ENCODE results near the gene GCNT1.

DNA sequence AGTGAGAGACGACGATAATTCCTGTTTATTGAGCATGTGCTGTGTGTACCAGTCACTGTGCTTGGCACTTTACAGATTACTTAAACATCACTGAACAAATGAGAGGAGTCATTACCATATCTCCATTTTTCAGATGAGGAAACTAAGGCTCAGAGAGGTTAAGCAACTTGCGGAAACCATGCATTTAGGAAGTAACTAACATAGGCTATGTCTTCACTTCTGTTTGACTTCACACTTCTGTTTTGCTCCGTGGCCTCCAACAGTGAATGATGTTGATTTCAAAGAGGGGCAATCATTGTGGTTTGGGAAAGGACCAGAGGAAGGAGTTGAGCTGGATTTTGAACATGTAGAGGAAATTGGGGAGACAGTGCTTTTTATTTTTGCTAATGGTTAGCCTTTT lies 16.7 kb downstream of the GCNT1 start:
- TF ChIP-seq, protein P1, sequence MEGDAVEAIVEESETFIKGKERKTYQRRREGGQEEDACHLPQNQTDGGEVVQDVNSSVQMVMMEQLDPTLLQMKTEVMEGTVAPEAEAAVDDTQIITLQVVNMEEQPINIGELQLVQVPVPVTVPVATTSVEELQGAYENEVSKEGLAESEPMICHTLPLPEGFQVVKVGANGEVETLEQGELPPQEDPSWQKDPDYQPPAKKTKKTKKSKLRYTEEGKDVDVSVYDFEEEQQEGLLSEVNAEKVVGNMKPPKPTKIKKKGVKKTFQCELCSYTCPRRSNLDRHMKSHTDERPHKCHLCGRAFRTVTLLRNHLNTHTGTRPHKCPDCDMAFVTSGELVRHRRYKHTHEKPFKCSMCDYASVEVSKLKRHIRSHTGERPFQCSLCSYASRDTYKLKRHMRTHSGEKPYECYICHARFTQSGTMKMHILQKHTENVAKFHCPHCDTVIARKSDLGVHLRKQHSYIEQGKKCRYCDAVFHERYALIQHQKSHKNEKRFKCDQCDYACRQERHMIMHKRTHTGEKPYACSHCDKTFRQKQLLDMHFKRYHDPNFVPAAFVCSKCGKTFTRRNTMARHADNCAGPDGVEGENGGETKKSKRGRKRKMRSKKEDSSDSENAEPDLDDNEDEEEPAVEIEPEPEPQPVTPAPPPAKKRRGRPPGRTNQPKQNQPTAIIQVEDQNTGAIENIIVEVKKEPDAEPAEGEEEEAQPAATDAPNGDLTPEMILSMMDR (IDR thresholded peaks at IDR 0.05; ENCODE audit: borderline replicate concordance, extremely low read depth, low read length, poor library complexity, severe bottlenecking): no peak
- TF ChIP-seq EZH2 (IDR thresholded peaks at IDR 0.05; ENCODE audit: borderline replicate concordance, low read depth, low read length, severe bottlenecking): no peak
